ENCODE results near the gene TYK2. TPM values are rescaled to one million over a fixed set of nuclear protein-coding genes. Genes with fewer than 3 reads are reported as not detected.
A peak's percentile ranks its signal among the peaks of the same experiment; 100 is the strongest.

TYK2 gene
- total RNA-seq, 1 experiment from 2014 or later = 66.4 TPM

- Mint-ChIP-seq H3K27me3 (ENCODE audit: low read depth) (peaks cover 94% of the 10 kb centered on the region), H3K36me3 (no peaks in the 10 kb centered on the region), H3K27ac (no peak within 1 kb of the TSS), H3K9me3 (no peaks in the 10 kb centered on the region), H3K4me3 (peak within 1 kb of the TSS; percentile 77), H3K4me1 (peaks cover 29% of the 10 kb centered on the region)
- POLR2A ChIA-PET = interaction anchor here (0.8 to 1.0 kb wide), 2 partner anchors 145 to 275 kb away, joined by 3 read pairs; partner anchors contain the start of gene KRI1
- peak; percentile 64 for DNase-seq (ENCODE audit: low spot score)
- CTCF ChIA-PET = interaction anchor here (0.5 to 4.8 kb wide), 19 partner anchors 9 to 281 kb away, joined by 3 to 51 read pairs (median 4); partner anchors contain the start of genes CDC37 and QTRT1
- peak; percentile 9 for ATAC-seq
- TF ChIP-seq NR2C2 (CRISPR knock-in tag; IDR thresholded peaks at IDR 0.05) (peak; percentile 18; the same call in 1 of the 2 replicates), ATF2 (CRISPR knock-in tag; IDR thresholded peaks at IDR 0.05; ENCODE audit: borderline replicate concordance, low read depth) (no peak), MYBL2 (CRISPR knock-in tag; IDR thresholded peaks at IDR 0.05) (0 out of 2 replicates have a peak, but pooled peaks have one; percentile 58), ZMAT4 (CRISPR knock-in tag; IDR thresholded peaks at IDR 0.05) (no peak), SP1 (CRISPR knock-in tag; conservative IDR thresholded peaks at IDR 0.05) (peak; percentile 55; the same call in 1 of the 2 replicates), ZNF263 (CRISPR knock-in tag; IDR thresholded peaks at IDR 0.05; ENCODE audit: low read depth) (peak; percentile 46; the same call in 1 of the 2 replicates), ZNF416 (CRISPR knock-in tag; IDR thresholded peaks at IDR 0.05) (no peak), FOXP1 (CRISPR knock-in tag; IDR thresholded peaks at IDR 0.05; ENCODE audit: borderline replicate concordance) (peak; percentile 86), ZNF423 (CRISPR knock-in tag; IDR thresholded peaks at IDR 0.05) (peak; percentile 55), PREB (CRISPR knock-in tag; IDR thresholded peaks at IDR 0.05; ENCODE audit: borderline replicate concordance) (no peak), ZNF425 (CRISPR knock-in tag; conservative IDR thresholded peaks at IDR 0.05) (no peak), CTCF (IDR thresholded peaks at IDR 0.05) (peak; percentile 24; the same call in 1 of the 2 replicates), JAZF1 (CRISPR knock-in tag; IDR thresholded peaks at IDR 0.05) (no peak), EMX1 (CRISPR knock-in tag; IDR thresholded peaks at IDR 0.05) (no peak)
Measured at GRCh38 chr19:10420444-10421239, 40.3 kb upstream of the TYK2 start, which contains the start of gene PDE4A. PDE4A (plus strand) TSS chr19:10420538; CDS start chr19:10420765, 227 bp downstream.

GRCh38 chr19:10419646-10420443 lies 39.5 kb upstream of the TYK2 start:
- peaks cover 29% of the 10 kb centered on the region for H3K4me1 Mint-ChIP-seq
- H3K9me3 Mint-ChIP-seq = no peaks in the 10 kb centered on the region
- CTCF ChIA-PET = interaction anchor here (0.5 to 4.8 kb wide), 10 partner anchors 10 to 334 kb away, joined by 3 to 51 read pairs (median 5); partner anchors contain the start of gene CDC37
- POLR2A ChIA-PET = interaction anchor here (0.8 kb wide), 1 partner anchor 146 kb away, joined by 3 read pairs; the partner anchor contains the start of gene KRI1
- peaks cover 94% of the 10 kb centered on the region for H3K27me3 Mint-ChIP-seq (ENCODE audit: low read depth)
- peak overlapping the region; percentile 77 for H3K4me3 Mint-ChIP-seq
- ATAC-seq = peak; percentile 46
- H3K36me3 Mint-ChIP-seq = no peaks in the 10 kb centered on the region
- DNase-seq (ENCODE audit: low spot score) = peak; percentile 91
- no peak overlapping the region for H3K27ac Mint-ChIP-seq
- peak; percentile 75; the same call in 1 of the 2 replicates for TF ChIP-seq ARID4B (CRISPR knock-in tag; IDR thresholded peaks at IDR 0.05; ENCODE audit: borderline replicate concordance)
- no peak for TF ChIP-seq NR2C2 (CRISPR knock-in tag; IDR thresholded peaks at IDR 0.05)
- no peak for TF ChIP-seq NR1H2 (CRISPR knock-in tag; IDR thresholded peaks at IDR 0.05)
- peak; percentile 66; the same call in 1 of the 2 replicates for TF ChIP-seq ETV6 (CRISPR knock-in tag; IDR thresholded peaks at IDR 0.05)
- no peak for TF ChIP-seq ZBTB21 (CRISPR knock-in tag; IDR thresholded peaks at IDR 0.05; ENCODE audit: borderline replicate concordance)
- TF ChIP-seq MYBL2 (CRISPR knock-in tag; IDR thresholded peaks at IDR 0.05) = no peak
- no peak for TF ChIP-seq ZNF416 (CRISPR knock-in tag; IDR thresholded peaks at IDR 0.05)
- peak; percentile 67; the same call in 1 of the 2 replicates for TF ChIP-seq FOXP1 (CRISPR knock-in tag; IDR thresholded peaks at IDR 0.05; ENCODE audit: borderline replicate concordance)
